ENCODE results near the gene ST6GALNAC5. TPM values are rescaled to one million over a fixed set of nuclear protein-coding genes. Genes with fewer than 3 reads are reported as not detected.

The ST6GALNAC5 gene
- polyA plus RNA-seq, 1 experiment: 1.6 TPM

DNA sequence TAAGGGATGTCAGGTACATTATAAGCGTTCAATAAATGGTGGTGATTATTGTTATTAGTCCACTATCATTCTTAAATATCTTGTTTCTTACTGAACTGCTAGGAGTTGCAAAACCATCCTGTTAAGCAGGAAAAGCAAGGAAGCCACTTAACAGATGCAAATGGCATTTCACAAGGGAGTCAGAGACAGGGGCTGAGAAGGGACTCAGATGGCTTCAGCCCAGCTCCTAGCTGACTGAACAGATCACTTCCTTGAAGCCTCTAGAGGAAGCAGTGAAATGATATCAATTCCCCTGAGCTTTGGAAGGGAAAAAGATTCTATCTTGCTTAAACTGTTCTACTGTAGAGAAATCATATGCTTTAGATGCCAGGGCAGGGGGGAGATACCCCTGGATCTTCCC lies 151.5 kb downstream of the ST6GALNAC5 start:
- no peak for TF ChIP-seq CTCF (IDR thresholded peaks at IDR 0.05; ENCODE audit: low read depth, low read length)
- ChIA-PET POLR2A (no interaction called here), CTCF (no interaction called here)
- H3K27ac ChIP-seq (ENCODE audit: low read depth, low read length): no peak overlapping the region
- H3K27me3 ChIP-seq (ENCODE audit: control insufficient read depth, insufficient read depth, low read length): peaks cover 14% of the 10 kb centered on the region
- no peaks in the 10 kb centered on the region for H3K9me3 ChIP-seq (ENCODE audit: control insufficient read depth, insufficient read depth, low read length)
- DNase-seq (ENCODE audit: low read depth, low spot score): no peak
- no peak overlapping the region for H3K4me3 ChIP-seq (ENCODE audit: low read depth, low read length)

DNA sequence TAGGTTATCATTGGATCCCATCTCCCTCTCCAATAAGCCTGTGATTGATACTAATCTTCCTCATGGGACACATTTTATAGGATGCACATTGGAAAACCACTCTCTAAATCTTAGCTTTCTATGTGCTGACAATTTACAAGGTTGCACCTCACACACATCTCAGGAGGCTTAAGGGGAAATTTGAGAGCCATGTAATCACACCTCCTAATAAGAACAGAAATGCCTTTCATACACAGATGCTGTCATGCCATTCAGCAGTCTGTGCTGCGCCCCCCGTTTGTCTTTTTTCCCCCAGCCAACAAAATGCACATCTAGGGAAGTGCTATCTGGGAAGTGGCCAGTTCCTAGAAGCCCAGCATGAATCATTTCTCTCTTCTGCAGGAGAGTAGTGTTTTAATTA lies 154.5 kb downstream of the ST6GALNAC5 start:
- no peaks in the 10 kb centered on the region for H3K9me3 ChIP-seq (ENCODE audit: control insufficient read depth, insufficient read depth, low read length)
- TF ChIP-seq CTCF (IDR thresholded peaks at IDR 0.05; ENCODE audit: low read depth, low read length): no peak
- H3K27me3 ChIP-seq (ENCODE audit: control insufficient read depth, insufficient read depth, low read length): peaks cover 14% of the 10 kb centered on the region
- no peak for DNase-seq (ENCODE audit: low read depth, low spot score)
- no peak overlapping the region for H3K27ac ChIP-seq (ENCODE audit: low read depth, low read length)
- ChIA-PET CTCF (no interaction called here), POLR2A (no interaction called here)
- no peak overlapping the region for H3K4me3 ChIP-seq (ENCODE audit: low read depth, low read length)

DNA sequence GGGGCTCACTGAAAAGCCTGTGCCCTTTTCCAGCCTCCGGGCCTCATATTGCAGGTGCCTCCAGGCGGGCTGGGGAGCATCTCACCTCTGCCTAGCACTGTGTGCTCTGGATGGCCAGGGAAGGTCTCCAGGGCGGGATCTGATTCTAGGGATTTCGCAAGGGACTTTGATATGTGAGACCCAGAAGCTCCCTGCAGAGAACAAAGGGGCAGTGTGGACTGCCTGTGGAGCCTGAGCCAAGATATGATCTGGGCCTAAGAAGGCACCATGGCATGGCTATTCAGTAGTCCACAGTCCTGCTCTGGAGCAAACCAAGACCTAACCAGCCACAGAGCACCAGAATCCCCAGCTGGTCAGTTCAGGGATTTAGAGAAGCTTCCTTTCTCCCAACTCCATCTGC lies 157.2 kb downstream of the ST6GALNAC5 start:
- Histone ChIP-seq H3K9me3 (ENCODE audit: control insufficient read depth, insufficient read depth, low read length) (no peaks in the 10 kb centered on the region), H3K27ac (ENCODE audit: low read depth, low read length) (no peak overlapping the region), H3K27me3 (ENCODE audit: control insufficient read depth, insufficient read depth, low read length) (peaks cover 17% of the 10 kb centered on the region), H3K4me3 (ENCODE audit: low read depth, low read length) (no peak overlapping the region)
- DNase-seq (ENCODE audit: low read depth, low spot score): no peak
- POLR2A ChIA-PET: no interaction called here
- no peak for TF ChIP-seq CTCF (IDR thresholded peaks at IDR 0.05; ENCODE audit: low read depth, low read length)
- CTCF ChIA-PET: interaction anchor here (1.1 kb wide), 1 partner anchor 693 kb away, joined by 3 read pairs; no protein-coding TSS in a partner anchor

GRCh38 chr1:77025599-77025998 lies 158.3 kb downstream of the ST6GALNAC5 start:
- Histone ChIP-seq H3K9me3 (ENCODE audit: control insufficient read depth, insufficient read depth, low read length) (no peaks in the 10 kb centered on the region), H3K27me3 (ENCODE audit: control insufficient read depth, insufficient read depth, low read length) (peaks cover 20% of the 10 kb centered on the region), H3K4me3 (ENCODE audit: low read depth, low read length) (no peak overlapping the region), H3K27ac (ENCODE audit: low read depth, low read length) (no peak overlapping the region)
- POLR2A ChIA-PET: no interaction called here
- DNase-seq (ENCODE audit: low read depth, low spot score): no peak
- CTCF ChIA-PET: no interaction called here
- no peak for TF ChIP-seq CTCF (IDR thresholded peaks at IDR 0.05; ENCODE audit: low read depth, low read length)

DNA sequence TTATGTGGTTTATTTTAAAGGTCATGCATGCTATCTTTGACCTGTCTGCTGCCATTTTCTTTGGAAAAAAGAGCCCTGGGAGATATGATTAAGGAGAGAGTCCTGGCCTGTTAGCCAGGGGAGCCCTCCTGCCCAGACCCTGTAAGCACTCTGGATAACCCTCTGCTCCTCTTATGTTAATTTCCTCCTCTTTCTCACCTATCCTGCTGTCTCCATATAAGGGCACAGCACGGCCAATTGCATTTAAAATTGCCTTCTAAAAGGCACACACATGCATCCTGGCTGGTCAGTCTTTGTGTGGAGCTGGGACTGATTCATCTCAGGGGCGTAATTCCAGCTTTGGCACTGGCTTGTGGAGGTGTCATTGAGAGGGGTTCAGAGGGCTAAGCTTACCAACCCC lies 158.9 kb downstream of the ST6GALNAC5 start:
- TF ChIP-seq CTCF (IDR thresholded peaks at IDR 0.05; ENCODE audit: low read depth, low read length): no peak
- POLR2A ChIA-PET: no interaction called here
- Histone ChIP-seq H3K9me3 (ENCODE audit: control insufficient read depth, insufficient read depth, low read length) (no peaks in the 10 kb centered on the region), H3K27ac (ENCODE audit: low read depth, low read length) (no peak overlapping the region), H3K4me3 (ENCODE audit: low read depth, low read length) (no peak overlapping the region), H3K27me3 (ENCODE audit: control insufficient read depth, insufficient read depth, low read length) (peaks cover 16% of the 10 kb centered on the region)
- CTCF ChIA-PET: no interaction called here
- no peak for DNase-seq (ENCODE audit: low read depth, low spot score)

Measured in AG04450 (cell line).